Muscle layer of duodenum (tissue), 2 donors: ENCODE measurements around the gene CEP19.

Experiments
- H3K27ac ChIP-seq: one replicate; pipeline ENCODE4 v1.7.0; 2013; ENCODE audit warnings: mild to moderate bottlenecking, low read length
- H3K27me3 ChIP-seq: one replicate; pipeline ENCODE4 v1.7.0; 2013; ENCODE audit warnings: low read depth, mild to moderate bottlenecking, control low read depth, low read length
- H3K36me3 ChIP-seq, 2 donors: one replicate each; pipeline ENCODE4 v1.7.0; 2013; ENCODE audit warnings: low read length in 2 of 2, control low read depth in 1 of 2, mild to moderate bottlenecking in 1 of 2; ENCODE audit not compliant: insufficient read depth in 2 of 2, control insufficient read depth in 1 of 2
- H3K4me1 ChIP-seq, 2 donors: one replicate each; pipeline ENCODE4 v1.7.0; 2013; ENCODE audit warnings: low read length in 2 of 2, mild to moderate bottlenecking in 2 of 2, control low read depth in 1 of 2, moderate library complexity in 1 of 2; ENCODE audit not compliant: insufficient read depth in 2 of 2, control insufficient read depth in 1 of 2
- H3K4me3 ChIP-seq, 2 donors: one replicate each; pipeline ENCODE4 v1.7.0; 2013; ENCODE audit warnings: low read length in 2 of 2, low read depth in 1 of 2, mild to moderate bottlenecking in 1 of 2
- H3K9me3 ChIP-seq, 2 donors: one replicate each; pipeline ENCODE4 v1.7.0; 2013; ENCODE audit warnings: low read length in 2 of 2, control low read depth in 1 of 2, mild to moderate bottlenecking in 1 of 2; ENCODE audit not compliant: control insufficient read depth in 1 of 2
- donor health status: healthy.

Gene CEP19

GRCh38 chr3:196706731-196707130 is 5.3 kb downstream of the CEP19 start:
- Histone ChIP-seq H3K27me3 (no peaks in the 10 kb centered on the region), H3K36me3 (no peaks in the 10 kb centered on the region), H3K4me3 (no peak overlapping the region), H3K27ac (no peak overlapping the region), H3K4me1 (peaks cover 0 to 7% of the 10 kb centered on the region in 2 donors), H3K9me3 (no peaks in the 10 kb centered on the region)

GRCh38 chr3:196706327-196706726 is 5.7 kb downstream of the CEP19 start:
- no peak overlapping the region for H3K27ac ChIP-seq
- H3K27me3 ChIP-seq, result no peaks in the 10 kb centered on the region
- H3K4me3 ChIP-seq, result no peak overlapping the region
- H3K9me3 ChIP-seq, result no peaks in the 10 kb centered on the region
- peaks cover 0 to 3% of the 10 kb centered on the region in 2 donors for H3K4me1 ChIP-seq
- no peaks in the 10 kb centered on the region for H3K36me3 ChIP-seq

- Histone ChIP-seq H3K4me1 (no peaks in the 10 kb centered on the region), H3K9me3 (no peaks in the 10 kb centered on the region), H3K36me3 (no peaks in the 10 kb centered on the region), H3K27me3 (no peaks in the 10 kb centered on the region), H3K4me3 (no peak overlapping the region), H3K27ac (no peak overlapping the region)
These were observed 11.2 kb downstream of the CEP19 start for GRCh38 chr3:196700801-196701200.

- Histone ChIP-seq H3K4me3 (no peak overlapping the region), H3K9me3 (no peaks in the 10 kb centered on the region), H3K27ac (no peak overlapping the region), H3K36me3 (no peaks in the 10 kb centered on the region), H3K4me1 (no peaks in the 10 kb centered on the region), H3K27me3 (no peaks in the 10 kb centered on the region)
These were observed 12.3 kb downstream of the CEP19 start for GRCh38 chr3:196699749-196700148.

GRCh38 chr3:196697270-196697669 is 14.8 kb downstream of the CEP19 start:
- Histone ChIP-seq H3K36me3 (no peaks in the 10 kb centered on the region), H3K27ac (no peak overlapping the region), H3K27me3 (no peaks in the 10 kb centered on the region)

GRCh38 chr3:196695849-196696226 is 16.2 kb downstream of the CEP19 start:
- H3K27me3 ChIP-seq, result no peaks in the 10 kb centered on the region
- H3K4me1 ChIP-seq, result no peaks in the 10 kb centered on the region
- no peaks in the 10 kb centered on the region for H3K9me3 ChIP-seq
- H3K4me3 ChIP-seq, result no peak overlapping the region
- no peak overlapping the region for H3K27ac ChIP-seq
- H3K36me3 ChIP-seq, result no peaks in the 10 kb centered on the region

More at GRCh38 chr3:196697270-196697669, 14.8 kb downstream of the CEP19 start:
- no peaks in the 10 kb centered on the region for H3K4me1 ChIP-seq
- H3K4me3 ChIP-seq, result no peak overlapping the region
- H3K9me3 ChIP-seq, result no peaks in the 10 kb centered on the region

- no peaks in the 10 kb centered on the region for H3K4me1 ChIP-seq
- H3K36me3 ChIP-seq, result no peaks in the 10 kb centered on the region
- no peak overlapping the region for H3K27ac ChIP-seq
- H3K4me3 ChIP-seq, result no peak overlapping the region
- H3K9me3 ChIP-seq, result no peaks in the 10 kb centered on the region
- no peaks in the 10 kb centered on the region for H3K27me3 ChIP-seq
These were observed 16.9 kb downstream of the CEP19 start for GRCh38 chr3:196694941-196695848.

GRCh38 chr3:196694202-196694638 is 17.8 kb downstream of the CEP19 start:
- Histone ChIP-seq H3K36me3 (no peaks in the 10 kb centered on the region), H3K27me3 (no peaks in the 10 kb centered on the region), H3K4me3 (no peak overlapping the region), H3K27ac (no peak overlapping the region), H3K4me1 (no peaks in the 10 kb centered on the region), H3K9me3 (no peaks in the 10 kb centered on the region)

GRCh38 chr3:196691386-196691785 is 20.7 kb downstream of the CEP19 start:
- H3K36me3 ChIP-seq, result no peaks in the 10 kb centered on the region
- H3K9me3 ChIP-seq, result no peaks in the 10 kb centered on the region
- H3K4me3 ChIP-seq, result no peak overlapping the region
- no peak overlapping the region for H3K27ac ChIP-seq
- H3K4me1 ChIP-seq, result no peaks in the 10 kb centered on the region
- H3K27me3 ChIP-seq, result no peaks in the 10 kb centered on the region

GRCh38 chr3:196689941-196690660 is 21.9 kb downstream of the CEP19 start:
- no peaks in the 10 kb centered on the region for H3K36me3 ChIP-seq
- H3K9me3 ChIP-seq, result no peaks in the 10 kb centered on the region
- no peaks in the 10 kb centered on the region for H3K27me3 ChIP-seq
- no peak overlapping the region for H3K27ac ChIP-seq
- H3K4me3 ChIP-seq, result no peak overlapping the region
- H3K4me1 ChIP-seq, result no peaks in the 10 kb centered on the region

- Histone ChIP-seq H3K27ac (no peak overlapping the region), H3K4me1 (no peaks in the 10 kb centered on the region), H3K4me3 (no peak overlapping the region)
These were observed 23.7 kb downstream of the CEP19 start for GRCh38 chr3:196688349-196688748.

More at GRCh38 chr3:196688349-196688748, 23.7 kb downstream of the CEP19 start:
- Histone ChIP-seq H3K36me3 (no peaks in the 10 kb centered on the region), H3K9me3 (no peaks in the 10 kb centered on the region), H3K27me3 (no peaks in the 10 kb centered on the region)
